Measurements from ENCODE around the gene PIK3R2.

DNA sequence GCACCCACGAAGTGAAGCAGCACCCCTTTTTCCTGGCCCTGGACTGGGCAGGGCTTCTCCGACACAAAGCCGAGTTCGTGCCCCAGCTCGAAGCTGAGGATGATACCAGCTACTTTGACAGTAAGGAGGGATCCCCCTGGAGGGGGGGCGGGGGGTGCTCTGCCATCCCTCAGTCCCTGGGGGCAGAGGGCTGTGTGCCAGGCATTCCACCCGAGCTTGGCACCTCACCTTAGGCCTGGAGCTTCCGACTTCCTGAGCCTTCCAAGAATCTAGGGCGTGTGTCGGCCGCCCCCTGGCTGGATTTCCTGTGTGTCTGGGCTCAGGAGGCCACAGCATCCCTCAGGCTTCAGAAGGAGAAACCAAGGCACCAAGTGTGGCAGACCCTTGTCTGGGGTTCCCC lies 15.7 kb upstream of the PIK3R2 start:
- TF ChIP-seq CTCF (IDR thresholded peaks at IDR 0.05; ENCODE audit: control extremely low read depth in 1 of 3, insufficient read depth in 1 of 3, low read depth in 1 of 3, low read length in 3 of 3) (no peak), PHF8 (conservative IDR thresholded peaks at IDR 0.05; ENCODE audit: low read depth, low read length) (no peak), EZH2 (IDR thresholded peaks at IDR 0.05; ENCODE audit: low read depth, low read length, severe bottlenecking) (no peak), CBX5 (IDR thresholded peaks at IDR 0.05; ENCODE audit: low read depth, low read length) (no peak), BRCA1 (IDR thresholded peaks at IDR 0.05; ENCODE audit: low read depth, low read length) (no peak), EGR1 (IDR thresholded peaks at IDR 0.05; ENCODE audit: borderline replicate concordance, low read depth, low read length) (no peak), YY1 (IDR thresholded peaks at IDR 0.05; ENCODE audit: low read depth, low read length) (no peak), POLR2A (IDR thresholded peaks at IDR 0.05; ENCODE audit: control extremely low read depth in 1 of 2, low read depth in 2 of 2, low read length in 2 of 2) (no peak)
